ENCODE data around the gene POMP. TPM values are rescaled to one million over a fixed set of nuclear protein-coding genes. Genes with fewer than 3 reads are reported as not detected.

The POMP gene
- total and polyA plus RNA-seq, 12 donors, result 69.1 to 134 (median 101) TPM

DNA sequence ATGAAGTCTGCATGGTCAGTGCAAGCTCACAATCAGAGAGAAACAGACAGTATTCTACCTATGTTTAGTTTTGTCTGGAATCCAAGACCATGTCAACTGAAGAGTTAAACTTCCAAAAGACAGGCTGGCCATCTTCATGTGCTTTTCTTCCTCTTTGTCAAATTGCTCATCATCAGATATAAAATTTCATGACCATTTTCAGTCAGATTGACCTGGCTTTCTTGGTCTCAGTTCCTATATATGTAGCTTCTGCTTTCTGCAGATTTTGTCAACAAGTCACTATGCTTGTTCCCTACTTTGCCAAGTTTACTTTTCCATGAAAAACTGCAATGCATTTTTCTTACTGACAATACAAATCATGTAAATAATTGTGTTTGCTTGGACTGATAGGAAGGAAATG, 46.0 kb downstream of the POMP start:
- no peak for ATAC-seq
- Histone ChIP-seq H3K9me3 (no peaks in the 10 kb centered on the region), H3K36me3 (peaks cover 0 to 80% (median 28%) of the 10 kb centered on the region in 9 donors), H3K4me1 (peaks cover 0 to 31% (median 0%) of the 10 kb centered on the region in 9 donors), H3K4me3 (no peak overlapping the region), H3K27me3 (no peaks in the 10 kb centered on the region), H3K27ac (peak overlapping the region in 1 of 10 donors; percentile 41)
- intact Hi-C loops (cut with DNase I), result no loop called here
- DNase-seq, result no peak
- TF ChIP-seq CTCF (IDR thresholded peaks at IDR 0.05), result no peak

DNA sequence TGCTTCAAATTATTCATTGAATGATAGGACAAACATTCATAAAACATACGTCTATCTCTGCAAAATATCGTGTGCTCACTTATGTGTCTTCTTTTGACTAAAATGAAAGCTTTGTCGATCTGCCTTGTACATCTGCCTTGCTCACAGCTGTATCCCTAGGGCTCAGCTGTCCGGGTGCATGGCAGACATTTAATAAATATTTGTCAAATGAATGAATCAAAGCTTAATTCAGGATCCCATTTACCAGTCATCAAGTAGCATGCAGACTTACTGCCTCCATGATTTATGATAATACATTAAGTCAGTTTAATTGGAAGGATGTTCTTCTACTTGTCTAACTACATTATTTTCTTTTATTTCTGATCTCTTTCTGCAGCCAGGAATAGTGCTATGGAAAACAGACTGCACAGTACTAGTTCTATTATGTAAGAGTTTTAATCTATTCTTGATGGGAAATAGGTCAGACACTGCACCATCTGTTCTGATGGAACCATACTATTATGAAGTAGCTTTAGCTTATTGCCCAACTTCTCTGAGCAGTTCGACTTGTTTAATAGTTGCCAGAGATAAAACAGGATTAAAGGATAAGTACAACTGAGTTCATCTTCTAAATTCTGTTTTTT, 46.6 kb downstream of the POMP start:
- peaks cover 0 to 31% (median 0%) of the 10 kb centered on the region in 9 donors for H3K4me1 ChIP-seq
- no peak overlapping the region for H3K4me3 ChIP-seq
- ATAC-seq (peak in 4 of 8 donors; percentile 46 to 74 (median 56)), DNase-seq (no peak)
- peak overlapping the region in 2 of 10 donors; percentile 4 to 8 for H3K27ac ChIP-seq
- H3K36me3 ChIP-seq, result peaks cover 0 to 80% (median 27%) of the 10 kb centered on the region in 9 donors
- no peak for TF ChIP-seq CTCF (IDR thresholded peaks at IDR 0.05)
- 77 to 82% methylated on average over 5 of the region's 5 CpGs for WGBS, 2 donors
- intact Hi-C loops (cut with DNase I), result no loop called here
- no peaks in the 10 kb centered on the region for H3K9me3 ChIP-seq
- H3K27me3 ChIP-seq, result no peaks in the 10 kb centered on the region

DNA sequence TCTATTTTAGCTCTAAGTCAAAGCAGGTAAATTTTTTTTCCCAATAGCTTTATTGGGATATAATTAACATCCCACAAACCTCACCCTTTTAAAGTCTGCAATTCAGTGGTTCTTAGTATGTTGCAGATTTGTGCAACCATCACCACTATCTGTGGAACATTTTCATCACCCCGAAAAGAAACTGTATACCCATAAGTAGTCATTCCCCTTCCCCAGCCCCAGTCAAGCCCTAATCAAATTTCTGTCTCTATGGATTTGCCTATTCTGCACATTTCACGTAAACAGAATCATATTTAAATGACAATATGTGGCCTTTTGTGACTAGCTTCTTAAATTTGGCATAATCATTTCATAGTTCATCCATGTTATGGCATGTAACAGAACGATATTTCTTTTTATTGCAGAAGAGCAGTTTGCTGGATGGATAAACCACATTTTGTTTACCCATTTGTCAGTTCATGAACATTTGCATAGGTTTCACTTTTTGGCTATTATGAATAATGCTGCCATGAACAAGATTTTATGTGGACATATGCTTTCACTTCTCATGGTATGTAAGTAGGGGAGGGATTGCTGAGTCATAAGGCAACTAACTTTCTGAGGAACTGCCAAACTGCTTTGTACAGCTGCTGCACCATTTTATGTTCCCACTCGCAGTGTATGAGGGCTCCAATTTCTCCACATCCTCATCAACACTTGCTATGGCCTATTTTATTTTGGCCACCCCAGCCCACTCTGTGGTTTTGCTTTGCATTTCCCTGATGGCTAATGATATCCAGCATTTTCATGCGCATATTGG, 48.9 kb downstream of the POMP start:
- no peak overlapping the region for H3K4me3 ChIP-seq
- no peaks in the 10 kb centered on the region for H3K27me3 ChIP-seq
- no peak for DNase-seq
- H3K36me3 ChIP-seq, result peaks cover 0 to 78% (median 19%) of the 10 kb centered on the region in 9 donors
- ATAC-seq, result peak in 6 of 8 donors; percentile 26 to 73 (median 53)
- no peak for TF ChIP-seq CTCF (IDR thresholded peaks at IDR 0.05)
- no peaks in the 10 kb centered on the region for H3K9me3 ChIP-seq
- WGBS, 2 donors, result 88 to 92% methylated on average over 5 of the region's 5 CpGs
- H3K4me1 ChIP-seq, result peaks cover 0 to 31% (median 0%) of the 10 kb centered on the region in 9 donors
- intact Hi-C loops (cut with DNase I), result no loop called here
- H3K27ac ChIP-seq, result peak overlapping the region in 1 of 10 donors; percentile 46

DNA sequence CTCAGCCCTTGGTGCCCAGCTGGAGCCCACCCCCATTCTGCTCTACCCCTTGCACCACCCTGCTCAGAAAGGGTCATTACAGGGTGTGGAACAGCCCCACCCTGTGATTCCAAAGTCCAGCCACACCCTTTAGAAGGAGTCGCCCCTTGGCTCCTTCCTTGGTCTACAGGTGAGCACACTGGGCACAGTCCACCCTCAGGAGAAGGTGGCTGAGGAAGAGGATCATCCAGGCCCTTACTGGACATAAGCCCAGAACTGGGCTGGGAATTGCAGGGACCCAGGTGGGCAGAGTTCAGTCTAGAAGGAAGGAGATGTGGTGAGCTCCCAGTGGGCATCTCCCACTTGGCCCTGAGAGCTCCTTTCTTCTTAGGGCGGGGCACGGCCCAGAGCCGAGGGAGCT, 51.2 kb downstream of the POMP start:
- Histone ChIP-seq H3K27ac (no peak overlapping the region), H3K36me3 (peaks cover 0 to 69% (median 10%) of the 10 kb centered on the region in 9 donors), H3K27me3 (no peaks in the 10 kb centered on the region), H3K4me3 (no peak overlapping the region), H3K4me1 (peaks cover 0 to 25% (median 4%) of the 10 kb centered on the region in 9 donors), H3K9me3 (no peaks in the 10 kb centered on the region)
- no peak for ATAC-seq
- DNase-seq, result no peak
- intact Hi-C loops (cut with DNase I), result loop anchor here in 2 of 10 donors (5.0 to 10.0 kb wide), 3 partner anchors 43 to 85 kb away; no protein-coding TSS in a partner anchor
- WGBS, 2 donors, result 89 to 90% methylated on average over 4 of the region's 4 CpGs
- no peak for TF ChIP-seq CTCF (IDR thresholded peaks at IDR 0.05)

Measured in heart right ventricle (tissue), 16 donors.